Natural killer cell treated with Interleukin-12 subunit alpha and Interleukin-12 subunit beta and Interleukin-15 and Interleukin-18, amount 100 ng/mL, for 72 hours (primary cell): Measurements from ENCODE around the gene TIMM23B. TPM values are rescaled to one million over a fixed set of nuclear protein-coding genes. Genes with fewer than 3 reads are reported as not detected.
"Not testable (repeated sequence)": the region's sequence is repeated elsewhere in the genome, so short reads cannot be mapped to it uniquely, and the experiment has no call there.

Experiments
- ATAC-seq, 2 donors: fragments of 150-1000 bp; cut with Tn5 transposase in 1 of 2; sonication (Bioruptor Pico), chemical (Tn5 transposase) in 1 of 2; 2 replicates each; pipeline ENCODE4 v1.10.0; 2021
- DNase-seq: peaks from one replicate; pipeline ENCODE4 v3.0.0; 2022; ENCODE audit warnings: low spot score
- H3K27ac Mint-ChIP-seq, 2 donors: 1 replicate in 1 of 2; 2 replicates in 1 of 2; pipeline ENCODE4 v1.8.0; 2022; ENCODE audit warnings: mixed read lengths in 2 of 2, mild to moderate bottlenecking in 1 of 2, moderate library complexity in 1 of 2
- H3K27me3 Mint-ChIP-seq, 2 donors: 1 replicate in 1 of 2; 2 replicates in 1 of 2; pipeline ENCODE4 v1.8.0; 2022; ENCODE audit warnings: mixed read lengths in 2 of 2
- H3K36me3 Mint-ChIP-seq: one replicate; pipeline ENCODE4 v1.8.0; 2022; ENCODE audit warnings: mixed read lengths
- H3K4me1 Mint-ChIP-seq, 2 donors: 1 replicate in 1 of 2; 2 replicates in 1 of 2; pipeline ENCODE4 v1.8.0; 2022; ENCODE audit warnings: low read depth in 2 of 2, mixed read lengths in 2 of 2, mild to moderate bottlenecking in 1 of 2
- H3K4me3 Mint-ChIP-seq: one replicate; pipeline ENCODE4 v1.8.0; 2022; ENCODE audit warnings: mixed read lengths
- H3K9me3 Mint-ChIP-seq: 2 replicates; pipeline ENCODE4 v1.8.0; 2022; ENCODE audit warnings: mixed read lengths
- total RNA-seq, 2 donors: library from RNA; stranded (reverse); gene quantifications; one replicate each; pipeline ENCODE4 v1.2.3, GENCODE V29; 2022

TIMM23B gene
- total RNA-seq, 2 donors from 2014 or later: 24.1 to 51.8 TPM

GRCh38 chr10:50017646-50018045 lies 75.8 kb downstream of the TIMM23B start:
- H3K27me3 Mint-ChIP-seq, H3K4me1 Mint-ChIP-seq, DNase-seq, H3K27ac Mint-ChIP-seq, ATAC-seq, H3K36me3 Mint-ChIP-seq, H3K9me3 Mint-ChIP-seq, H3K4me3 Mint-ChIP-seq: not testable (repeated sequence)

GRCh38 chr10:50019279-50019678 lies 77.4 kb downstream of the TIMM23B start:
- H3K4me1 Mint-ChIP-seq, H3K27ac Mint-ChIP-seq, H3K36me3 Mint-ChIP-seq, H3K27me3 Mint-ChIP-seq, ATAC-seq, DNase-seq, H3K9me3 Mint-ChIP-seq, H3K4me3 Mint-ChIP-seq: not testable (repeated sequence)

GRCh38 chr10:50020451-50021024 lies 78.7 kb downstream of the TIMM23B start:
- not testable (repeated sequence) for H3K36me3 Mint-ChIP-seq, ATAC-seq, H3K27ac Mint-ChIP-seq, H3K4me1 Mint-ChIP-seq, H3K4me3 Mint-ChIP-seq, H3K9me3 Mint-ChIP-seq, DNase-seq
- peaks cover 0 to 14% of the 10 kb centered on the region in 2 donors for H3K27me3 Mint-ChIP-seq

- ATAC-seq (no peak), DNase-seq (no peak)
- H3K4me1 Mint-ChIP-seq: no peaks in the 10 kb centered on the region
- H3K4me3 Mint-ChIP-seq: no peak overlapping the region
- H3K9me3 Mint-ChIP-seq: no peaks in the 10 kb centered on the region
- H3K36me3 Mint-ChIP-seq: no peaks in the 10 kb centered on the region
- peaks cover 0 to 16% of the 10 kb centered on the region in 2 donors for H3K27me3 Mint-ChIP-seq
- no peak overlapping the region for H3K27ac Mint-ChIP-seq
Measured at GRCh38 chr10:50021646-50022045, 79.8 kb downstream of the TIMM23B start.

Other genes with a start within 250 kb of the TIMM23B start
- gene OGDHL, start 179.7 kb upstream of the TIMM23B start, total RNA-seq: not detected
- 10 to 100 TPM; 37.2 to 47.0 TPM for gene PARG, start within 50 bp of the TIMM23B start, total RNA-seq
- 10 to 100 TPM; 17.9 to 46.1 TPM for gene AGAP6, start 46.4 kb downstream of the TIMM23B start, total RNA-seq
- gene WASHC2A, start 125.9 kb downstream of the TIMM23B start, total RNA-seq: 10 to 100 TPM; 26.6 to 40.5 TPM